ENCODE measurements around the gene GAB3. TPM values are rescaled to one million over a fixed set of nuclear protein-coding genes. Genes with fewer than 3 reads are reported as not detected.
"Not testable (repeated sequence)": the region's sequence is repeated elsewhere in the genome, so short reads cannot be mapped to it uniquely, and the experiment has no call there.

Gene GAB3
- total RNA-seq, 1 donor from 2014 or later: 5.7 TPM

DNA sequence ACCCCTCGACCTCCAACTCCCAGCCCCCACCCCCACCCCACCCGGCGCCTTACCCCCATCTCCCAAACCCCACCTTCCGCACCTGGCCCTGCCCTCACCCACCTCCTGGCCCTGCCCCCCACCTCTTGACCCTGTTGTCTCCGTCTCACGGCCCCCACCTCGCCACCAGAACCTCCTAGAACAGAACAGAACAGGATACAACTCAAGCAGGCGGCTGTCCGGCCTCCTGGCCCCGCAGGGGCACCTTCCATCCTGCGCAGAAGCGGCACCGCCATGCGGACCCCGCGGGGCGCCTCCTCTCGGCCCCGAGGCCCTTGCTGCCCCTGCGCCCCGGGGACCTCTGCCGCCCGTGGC lies 97.9 kb downstream of the GAB3 start:
- Histone ChIP-seq H3K4me3 (ENCODE audit: low read length in 3 of 3) (no peak overlapping the region), H3K27me3 (ENCODE audit: control insufficient read depth in 3 of 3, insufficient read depth in 3 of 3, low read length in 3 of 3) (no peaks in the 10 kb centered on the region), H3K9ac (ENCODE audit: low read depth in 1 of 3, low read length in 3 of 3) (no peak overlapping the region), H3K27ac (ENCODE audit: low read depth, low read length) (no peak overlapping the region), H3K36me3 (ENCODE audit: control insufficient read depth in 3 of 3, insufficient read depth in 3 of 3, low read length in 3 of 3) (no peaks in the 10 kb centered on the region), H3K9me3 (ENCODE audit: control insufficient read depth in 3 of 3, low read length in 3 of 3) (no peaks in the 10 kb centered on the region), H3K4me1 (ENCODE audit: control insufficient read depth in 3 of 3, insufficient read depth in 3 of 3, low read length in 3 of 3) (no peaks in the 10 kb centered on the region)

- Histone ChIP-seq H3K27me3 (ENCODE audit: control insufficient read depth in 3 of 3, insufficient read depth in 3 of 3, low read length in 3 of 3) (no peaks in the 10 kb centered on the region), H3K4me3 (ENCODE audit: low read length in 3 of 3) (no peak overlapping the region), H3K4me1 (ENCODE audit: control insufficient read depth in 3 of 3, insufficient read depth in 3 of 3, low read length in 3 of 3) (no peaks in the 10 kb centered on the region), H3K27ac (ENCODE audit: low read depth, low read length) (no peak overlapping the region), H3K36me3 (ENCODE audit: control insufficient read depth in 3 of 3, insufficient read depth in 3 of 3, low read length in 3 of 3) (no peaks in the 10 kb centered on the region), H3K9me3 (ENCODE audit: control insufficient read depth in 3 of 3, low read length in 3 of 3) (no peaks in the 10 kb centered on the region), H3K9ac (ENCODE audit: low read depth in 1 of 3, low read length in 3 of 3) (no peak overlapping the region)
These were observed 98.4 kb downstream of the GAB3 start for GRCh38 chrX:154652311-154653047.

GRCh38 chrX:154650221-154650510 lies 100.7 kb downstream of the GAB3 start:
- Histone ChIP-seq H3K9me3 (ENCODE audit: control insufficient read depth in 3 of 3, low read length in 3 of 3) (no peaks in the 10 kb centered on the region), H3K4me1 (ENCODE audit: control insufficient read depth in 3 of 3, insufficient read depth in 3 of 3, low read length in 3 of 3) (no peaks in the 10 kb centered on the region), H3K27me3 (ENCODE audit: control insufficient read depth in 3 of 3, insufficient read depth in 3 of 3, low read length in 3 of 3) (no peaks in the 10 kb centered on the region)

DNA sequence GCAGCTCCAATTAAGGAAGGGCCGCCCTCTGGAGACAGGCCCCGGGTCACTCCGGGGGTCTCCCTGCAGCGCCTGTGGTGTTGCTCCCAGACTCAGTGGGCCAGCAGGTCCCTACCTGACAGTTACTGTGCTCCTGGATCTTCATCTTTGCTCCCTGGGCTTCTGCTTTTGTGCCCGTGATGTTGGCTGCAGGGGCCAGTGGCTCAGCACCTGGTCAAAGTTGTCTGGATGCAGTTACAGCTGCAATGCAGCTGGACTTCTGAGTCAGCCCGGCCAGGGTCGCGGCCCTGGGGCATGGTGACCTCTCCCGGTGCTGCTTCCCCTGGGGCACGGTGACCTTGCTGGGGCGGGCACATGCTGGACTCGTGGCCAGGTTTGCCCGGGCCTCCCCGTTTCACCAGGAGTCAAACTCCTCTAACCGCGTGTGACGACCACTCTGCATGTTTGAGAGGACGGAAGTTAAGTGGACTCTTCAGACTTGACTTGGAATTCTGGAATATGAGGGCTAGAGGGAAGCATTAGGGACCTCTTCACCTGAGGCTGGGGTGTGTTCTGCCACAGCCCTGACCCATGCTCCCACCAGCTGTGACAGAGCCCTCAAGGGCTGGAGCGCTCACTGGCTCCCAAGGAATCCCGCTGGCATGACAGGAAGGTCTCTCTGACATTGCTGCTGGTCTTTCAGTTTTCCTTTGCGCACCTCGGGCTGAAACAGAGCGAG lies 101.2 kb downstream of the GAB3 start:
- H3K9me3 ChIP-seq (ENCODE audit: control insufficient read depth in 3 of 3, low read length in 3 of 3): no peaks in the 10 kb centered on the region
- H3K27ac ChIP-seq (ENCODE audit: low read depth, low read length): no peak overlapping the region
- H3K4me1 ChIP-seq (ENCODE audit: control insufficient read depth in 3 of 3, insufficient read depth in 3 of 3, low read length in 3 of 3): no peaks in the 10 kb centered on the region
- no peak overlapping the region for H3K9ac ChIP-seq (ENCODE audit: low read depth in 1 of 3, low read length in 3 of 3)
- H3K27me3 ChIP-seq (ENCODE audit: control insufficient read depth in 3 of 3, insufficient read depth in 3 of 3, low read length in 3 of 3): no peaks in the 10 kb centered on the region
- H3K36me3 ChIP-seq (ENCODE audit: control insufficient read depth in 3 of 3, insufficient read depth in 3 of 3, low read length in 3 of 3): no peaks in the 10 kb centered on the region
- no peak overlapping the region for H3K4me3 ChIP-seq (ENCODE audit: low read length in 3 of 3)

More at GRCh38 chrX:154650221-154650510, 100.7 kb downstream of the GAB3 start:
- H3K27ac ChIP-seq (ENCODE audit: low read depth, low read length): no peak overlapping the region
- H3K4me3 ChIP-seq (ENCODE audit: low read length in 3 of 3): no peak overlapping the region
- H3K9ac ChIP-seq (ENCODE audit: low read depth in 1 of 3, low read length in 3 of 3): no peak overlapping the region
- H3K36me3 ChIP-seq (ENCODE audit: control insufficient read depth in 3 of 3, insufficient read depth in 3 of 3, low read length in 3 of 3): no peaks in the 10 kb centered on the region

DNA sequence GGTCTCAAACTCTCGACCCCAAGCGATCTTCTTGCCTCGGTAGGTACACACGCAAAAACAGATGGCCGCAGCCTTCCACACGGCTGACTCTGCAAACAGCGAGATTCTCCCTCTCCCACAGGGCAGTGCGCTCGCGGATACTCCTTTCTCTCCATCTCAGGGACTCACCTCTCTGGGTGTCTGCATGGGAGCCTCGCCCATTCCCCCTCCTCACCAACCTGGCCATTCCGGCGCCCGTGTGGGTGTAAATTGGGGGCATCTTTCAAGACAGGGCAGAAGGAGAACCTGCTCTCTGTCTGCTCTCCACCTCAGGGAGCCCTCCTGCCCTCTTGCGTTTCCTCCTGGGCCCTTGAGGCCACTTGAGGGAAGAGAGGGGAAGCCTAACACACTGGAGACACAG lies 101.9 kb downstream of the GAB3 start:
- Histone ChIP-seq H3K36me3 (ENCODE audit: control insufficient read depth in 3 of 3, insufficient read depth in 3 of 3, low read length in 3 of 3) (no peaks in the 10 kb centered on the region), H3K9me3 (ENCODE audit: control insufficient read depth in 3 of 3, low read length in 3 of 3) (no peaks in the 10 kb centered on the region), H3K27ac (ENCODE audit: low read depth, low read length) (no peak overlapping the region), H3K9ac (ENCODE audit: low read depth in 1 of 3, low read length in 3 of 3) (no peak overlapping the region), H3K27me3 (ENCODE audit: control insufficient read depth in 3 of 3, insufficient read depth in 3 of 3, low read length in 3 of 3) (no peaks in the 10 kb centered on the region), H3K4me1 (ENCODE audit: control insufficient read depth in 3 of 3, insufficient read depth in 3 of 3, low read length in 3 of 3) (no peaks in the 10 kb centered on the region), H3K4me3 (ENCODE audit: low read length in 3 of 3) (no peak overlapping the region)

- H3K27me3 ChIP-seq (ENCODE audit: control insufficient read depth in 3 of 3, insufficient read depth in 3 of 3, low read length in 3 of 3); H3K36me3 ChIP-seq (ENCODE audit: control insufficient read depth in 3 of 3, insufficient read depth in 3 of 3, low read length in 3 of 3); H3K9me3 ChIP-seq (ENCODE audit: control insufficient read depth in 3 of 3, low read length in 3 of 3); H3K4me1 ChIP-seq (ENCODE audit: control insufficient read depth in 3 of 3, insufficient read depth in 3 of 3, low read length in 3 of 3); H3K9ac ChIP-seq (ENCODE audit: low read depth in 1 of 3, low read length in 3 of 3); H3K27ac ChIP-seq (ENCODE audit: low read depth, low read length); H3K4me3 ChIP-seq (ENCODE audit: low read length in 3 of 3): not testable (repeated sequence)
These were observed 105.0 kb downstream of the GAB3 start for GRCh38 chrX:154645745-154646378.

DNA sequence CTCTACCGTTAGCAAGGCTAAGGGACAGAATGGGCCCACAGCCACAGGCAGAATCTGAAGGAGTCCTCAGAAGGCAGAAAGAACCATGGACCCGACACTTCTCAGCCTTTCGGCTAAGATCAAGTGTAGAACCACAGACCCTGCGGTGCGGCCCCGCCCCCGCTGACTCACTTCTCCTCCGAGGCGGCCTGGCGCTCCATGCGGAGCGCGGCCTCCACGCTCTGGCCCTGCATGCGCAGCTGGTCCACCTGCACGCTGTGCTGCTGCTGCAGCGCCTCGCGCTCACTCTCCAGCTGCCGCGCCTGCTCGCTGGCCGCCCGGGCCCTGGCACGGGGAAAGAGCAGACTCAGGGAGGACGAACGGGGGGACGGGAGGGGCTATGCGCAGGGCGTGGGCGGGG lies 107.2 kb downstream of the GAB3 start:
- H3K4me1 ChIP-seq (ENCODE audit: control insufficient read depth in 3 of 3, insufficient read depth in 3 of 3, low read length in 3 of 3); H3K27ac ChIP-seq (ENCODE audit: low read depth, low read length); H3K36me3 ChIP-seq (ENCODE audit: control insufficient read depth in 3 of 3, insufficient read depth in 3 of 3, low read length in 3 of 3); H3K9me3 ChIP-seq (ENCODE audit: control insufficient read depth in 3 of 3, low read length in 3 of 3); H3K27me3 ChIP-seq (ENCODE audit: control insufficient read depth in 3 of 3, insufficient read depth in 3 of 3, low read length in 3 of 3); H3K9ac ChIP-seq (ENCODE audit: low read depth in 1 of 3, low read length in 3 of 3); H3K4me3 ChIP-seq (ENCODE audit: low read length in 3 of 3): not testable (repeated sequence)

DNA sequence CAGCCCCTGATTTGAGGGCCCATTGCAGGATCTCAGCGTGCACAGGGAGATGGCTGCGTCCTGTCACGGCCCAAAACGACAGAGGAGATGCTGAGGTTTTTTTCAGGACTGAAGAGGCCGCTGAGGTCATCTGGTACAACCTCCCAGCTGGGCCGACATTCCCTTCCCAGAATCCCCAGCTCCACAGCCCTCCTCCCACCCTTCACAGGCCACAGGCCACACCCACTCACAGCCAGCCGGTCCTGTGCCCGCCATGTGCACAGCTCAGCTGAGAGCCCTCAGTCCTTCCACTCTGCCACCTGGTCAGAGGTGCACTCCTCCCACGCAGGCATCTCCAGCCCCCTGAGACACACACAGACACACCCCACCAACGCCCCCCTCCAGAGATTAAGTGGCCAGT lies 109.1 kb downstream of the GAB3 start:
- H3K27me3 ChIP-seq (ENCODE audit: control insufficient read depth in 3 of 3, insufficient read depth in 3 of 3, low read length in 3 of 3); H3K4me3 ChIP-seq (ENCODE audit: low read length in 3 of 3); H3K4me1 ChIP-seq (ENCODE audit: control insufficient read depth in 3 of 3, insufficient read depth in 3 of 3, low read length in 3 of 3); H3K36me3 ChIP-seq (ENCODE audit: control insufficient read depth in 3 of 3, insufficient read depth in 3 of 3, low read length in 3 of 3); H3K9ac ChIP-seq (ENCODE audit: low read depth in 1 of 3, low read length in 3 of 3); H3K9me3 ChIP-seq (ENCODE audit: control insufficient read depth in 3 of 3, low read length in 3 of 3); H3K27ac ChIP-seq (ENCODE audit: low read depth, low read length): not testable (repeated sequence)

- not testable (repeated sequence) for H3K9ac ChIP-seq (ENCODE audit: low read depth in 1 of 3, low read length in 3 of 3); H3K4me3 ChIP-seq (ENCODE audit: low read length in 3 of 3); H3K27ac ChIP-seq (ENCODE audit: low read depth, low read length); H3K9me3 ChIP-seq (ENCODE audit: control insufficient read depth in 3 of 3, low read length in 3 of 3); H3K36me3 ChIP-seq (ENCODE audit: control insufficient read depth in 3 of 3, insufficient read depth in 3 of 3, low read length in 3 of 3); H3K27me3 ChIP-seq (ENCODE audit: control insufficient read depth in 3 of 3, insufficient read depth in 3 of 3, low read length in 3 of 3); H3K4me1 ChIP-seq (ENCODE audit: control insufficient read depth in 3 of 3, insufficient read depth in 3 of 3, low read length in 3 of 3)
These were observed 117.2 kb downstream of the GAB3 start for GRCh38 chrX:154633661-154634060.

GRCh38 chrX:154630949-154631348 lies 119.9 kb downstream of the GAB3 start:
- not testable (repeated sequence) for H3K4me3 ChIP-seq (ENCODE audit: low read length in 3 of 3); H3K4me1 ChIP-seq (ENCODE audit: control insufficient read depth in 3 of 3, insufficient read depth in 3 of 3, low read length in 3 of 3); H3K27me3 ChIP-seq (ENCODE audit: control insufficient read depth in 3 of 3, insufficient read depth in 3 of 3, low read length in 3 of 3); H3K27ac ChIP-seq (ENCODE audit: low read depth, low read length); H3K9me3 ChIP-seq (ENCODE audit: control insufficient read depth in 3 of 3, low read length in 3 of 3); H3K36me3 ChIP-seq (ENCODE audit: control insufficient read depth in 3 of 3, insufficient read depth in 3 of 3, low read length in 3 of 3); H3K9ac ChIP-seq (ENCODE audit: low read depth in 1 of 3, low read length in 3 of 3)

Data from skeletal muscle tissue (tissue), 4 donors.